HL-60 (cell line): ENCODE measurements around the gene RDH16.

Experiments used
- GABPA ChIP-seq: IDR thresholded peaks from 2 replicates; pipeline ENCODE4 v1.6.1; 2012; ENCODE audit warnings: low read depth
- POLR2AphosphoS5 ChIP-seq: IDR thresholded peaks from 2 replicates; pipeline ENCODE4 v1.6.1; 2012; ENCODE audit warnings: low read depth
- TF ChIP-seq, protein P1 (sequence below): IDR thresholded peaks from one replicate; pipeline ENCODE4 v1.5.1; 2011; ENCODE audit warnings: low read length, control low read depth, inconsistent platforms; ENCODE audit not compliant: insufficient read depth

DNA sequence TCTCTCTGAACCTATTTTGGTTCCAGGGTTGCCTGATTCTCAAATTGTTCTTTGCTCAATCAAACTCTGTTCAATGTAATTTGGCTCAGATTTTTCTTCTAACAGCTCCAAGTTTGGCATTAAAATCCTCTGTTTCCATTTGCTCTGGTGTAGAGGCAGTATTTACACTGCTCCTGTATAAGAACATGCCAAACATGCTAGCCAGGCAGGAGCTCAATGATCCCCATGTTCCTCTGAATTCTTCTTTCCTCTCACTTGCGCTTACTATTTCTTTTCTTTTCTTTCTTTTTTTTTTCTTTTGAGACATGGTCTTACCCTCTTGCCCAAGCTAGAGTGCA lies 40.4 kb downstream of the RDH16 start:
- TF ChIP-seq, protein P1, sequence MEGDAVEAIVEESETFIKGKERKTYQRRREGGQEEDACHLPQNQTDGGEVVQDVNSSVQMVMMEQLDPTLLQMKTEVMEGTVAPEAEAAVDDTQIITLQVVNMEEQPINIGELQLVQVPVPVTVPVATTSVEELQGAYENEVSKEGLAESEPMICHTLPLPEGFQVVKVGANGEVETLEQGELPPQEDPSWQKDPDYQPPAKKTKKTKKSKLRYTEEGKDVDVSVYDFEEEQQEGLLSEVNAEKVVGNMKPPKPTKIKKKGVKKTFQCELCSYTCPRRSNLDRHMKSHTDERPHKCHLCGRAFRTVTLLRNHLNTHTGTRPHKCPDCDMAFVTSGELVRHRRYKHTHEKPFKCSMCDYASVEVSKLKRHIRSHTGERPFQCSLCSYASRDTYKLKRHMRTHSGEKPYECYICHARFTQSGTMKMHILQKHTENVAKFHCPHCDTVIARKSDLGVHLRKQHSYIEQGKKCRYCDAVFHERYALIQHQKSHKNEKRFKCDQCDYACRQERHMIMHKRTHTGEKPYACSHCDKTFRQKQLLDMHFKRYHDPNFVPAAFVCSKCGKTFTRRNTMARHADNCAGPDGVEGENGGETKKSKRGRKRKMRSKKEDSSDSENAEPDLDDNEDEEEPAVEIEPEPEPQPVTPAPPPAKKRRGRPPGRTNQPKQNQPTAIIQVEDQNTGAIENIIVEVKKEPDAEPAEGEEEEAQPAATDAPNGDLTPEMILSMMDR: no peak
- TF ChIP-seq POLR2AphosphoS5 (no peak), GABPA (no peak)
